WTC11 (cell line): ENCODE data around the gene VWF. TPM values are rescaled to one million over a fixed set of nuclear protein-coding genes. Genes with fewer than 3 reads are reported as not detected.

Experiments used
- ATAC-seq: fragments of 200-7000 bp; cut with Tn5 transposase; 2 replicates; pipeline ENCODE4 v1.10.0; 2021; ENCODE audit warnings: mild to moderate bottlenecking, moderate library complexity
- CTCF ChIA-PET: fragments of 300-600 bp; sonication (Branson Sonifier 250); formaldehyde crosslinking; loops from one replicate; lab custom pipeline; 2021; ENCODE audit warnings: antibody characterized with exemption; lab: Charles Lee
- POLR2A ChIA-PET: fragments of 350-600 bp; sonication (Branson Sonifier 250); formaldehyde crosslinking; loops from one replicate; lab custom pipeline; 2021; ENCODE audit warnings: antibody characterized with exemption; lab: Charles Lee
- DNase-seq: peaks from one replicate; pipeline ENCODE4 v3.0.0; 2021; ENCODE audit warnings: low spot score
- H3K27ac Mint-ChIP-seq: 2 replicates; pipeline ENCODE4 v1.8.0; 2021; ENCODE audit warnings: mixed read lengths
- H3K27me3 Mint-ChIP-seq: 2 replicates; pipeline ENCODE4 v1.8.0; 2021; ENCODE audit warnings: low read depth, mild to moderate bottlenecking, moderate library complexity, mixed read lengths
- H3K36me3 Mint-ChIP-seq: 2 replicates; pipeline ENCODE4 v1.8.0; 2021; ENCODE audit warnings: mixed read lengths
- H3K4me1 Mint-ChIP-seq: 2 replicates; pipeline ENCODE4 v1.8.0; 2022; ENCODE audit warnings: mixed read lengths
- H3K4me3 Mint-ChIP-seq: 2 replicates; pipeline ENCODE4 v1.8.0; 2021; ENCODE audit warnings: mild to moderate bottlenecking, moderate library complexity, mixed read lengths
- H3K9me3 Mint-ChIP-seq: 2 replicates; pipeline ENCODE4 v1.8.0; 2021; ENCODE audit warnings: mixed read lengths
- CREB1 ChIP-seq: sonication (generic); formaldehyde crosslinking; IDR thresholded peaks from 2 replicates; pipeline ENCODE4 v1.8.0; 2023; ENCODE audit warnings: mild to moderate bottlenecking, missing genetic modification reagents
- FOXP1 ChIP-seq: sonication (generic); formaldehyde crosslinking; IDR thresholded peaks from 2 replicates; pipeline ENCODE4 v1.8.0; 2022; ENCODE audit warnings: missing genetic modification reagents, mild to moderate bottlenecking, moderate library complexity, borderline replicate concordance
- GRHL2 ChIP-seq: fragments of 250-450 bp; sonication (Bioruptor Pico); IDR thresholded peaks from 2 replicates; pipeline ENCODE4 v1.8.0; 2022; ENCODE audit warnings: mild to moderate bottlenecking, moderate library complexity; ENCODE audit not compliant: insufficient replicate concordance, severe bottlenecking
- HMGA2 ChIP-seq: fragments of 250-450 bp; sonication (Bioruptor Pico); IDR thresholded peaks from 2 replicates; pipeline ENCODE4 v1.4.0; 2021; ENCODE audit warnings: mild to moderate bottlenecking, moderate library complexity
- IRF2 ChIP-seq: sonication (generic); formaldehyde crosslinking; IDR thresholded peaks from 2 replicates; pipeline ENCODE4 v1.8.0; 2022; ENCODE audit warnings: low read depth, missing genetic modification reagents, borderline replicate concordance
- NFATC4 ChIP-seq: fragments of 250-450 bp; sonication (Bioruptor Pico); IDR thresholded peaks from 2 replicates; pipeline ENCODE4 v1.9.0; 2021; ENCODE audit warnings: mild to moderate bottlenecking
- NR1H2 ChIP-seq: sonication (generic); formaldehyde crosslinking; IDR thresholded peaks from 2 replicates; pipeline ENCODE4 v1.9.0; 2021; ENCODE audit warnings: mild to moderate bottlenecking, moderate library complexity, missing genetic modification reagents
- NR2C2 ChIP-seq: sonication (generic); formaldehyde crosslinking; IDR thresholded peaks from 2 replicates; pipeline ENCODE4 v1.8.0; 2022; ENCODE audit warnings: mild to moderate bottlenecking, missing genetic modification reagents
- OVOL2 ChIP-seq: fragments of 250-450 bp; sonication (Bioruptor Pico); IDR thresholded peaks from 2 replicates; pipeline ENCODE4 v1.9.0; 2021; ENCODE audit warnings: mild to moderate bottlenecking, borderline replicate concordance
- RORB ChIP-seq: fragments of 250-450 bp; sonication (Bioruptor Pico); IDR thresholded peaks from 2 replicates; pipeline ENCODE4 v1.9.0; 2021; ENCODE audit warnings: mild to moderate bottlenecking
- SMAD4 ChIP-seq: sonication (generic); formaldehyde crosslinking; IDR thresholded peaks from 2 replicates; pipeline ENCODE4 v1.8.0; 2022; ENCODE audit warnings: mild to moderate bottlenecking, missing genetic modification reagents
- TP53 ChIP-seq: sonication (generic); formaldehyde crosslinking; IDR thresholded peaks from 2 replicates; pipeline ENCODE4 v1.8.1; 2023; ENCODE audit warnings: mild to moderate bottlenecking, missing genetic modification reagents
- ZNF317 ChIP-seq: sonication (generic); formaldehyde crosslinking; IDR thresholded peaks from 2 replicates; pipeline ENCODE4 v1.8.1; 2023; ENCODE audit warnings: low read depth, mild to moderate bottlenecking, moderate library complexity, missing genetic modification reagents, borderline replicate concordance
- total RNA-seq: library from RNA; stranded (reverse); gene quantifications from 3 replicates; pipeline ENCODE4 v1.2.3, GENCODE V29; 2021
- TF ChIP-seq, protein P1 (sequence below): fragments of 250-450 bp; sonication (Bioruptor Pico); IDR thresholded peaks from 2 replicates; pipeline ENCODE4 v1.9.0; 2021; ENCODE audit warnings: mild to moderate bottlenecking, borderline replicate concordance
- TF ChIP-seq, protein P2 (sequence below): sonication (generic); formaldehyde crosslinking; IDR thresholded peaks from 2 replicates; pipeline ENCODE4 v1.8.0; 2022; ENCODE audit warnings: mild to moderate bottlenecking, missing genetic modification reagents
- TF ChIP-seq, protein P3 (sequence below): sonication (generic); formaldehyde crosslinking; IDR thresholded peaks from 2 replicates; pipeline ENCODE4 v1.8.1; 2023; ENCODE audit warnings: mild to moderate bottlenecking, missing genetic modification reagents, moderate library complexity
- TF ChIP-seq, protein P4 (sequence below): sonication (generic); formaldehyde crosslinking; IDR thresholded peaks from 2 replicates; pipeline ENCODE4 v1.8.1; 2023; ENCODE audit warnings: mild to moderate bottlenecking, moderate library complexity, missing genetic modification reagents
- TF ChIP-seq, protein P5 (sequence below): sonication (generic); formaldehyde crosslinking; IDR thresholded peaks from 2 replicates; pipeline ENCODE4 v1.8.0; 2022; ENCODE audit warnings: mild to moderate bottlenecking, missing genetic modification reagents
- TF ChIP-seq, protein P6 (sequence below): sonication (generic); formaldehyde crosslinking; IDR thresholded peaks from 2 replicates; pipeline ENCODE4 v1.8.1; 2023; ENCODE audit warnings: mild to moderate bottlenecking, missing genetic modification reagents, moderate library complexity
- TF ChIP-seq, protein P7 (sequence below): sonication (generic); formaldehyde crosslinking; IDR thresholded peaks from 2 replicates; pipeline ENCODE4 v1.8.1; 2023; ENCODE audit warnings: mild to moderate bottlenecking, missing genetic modification reagents

Gene VWF
- total RNA-seq, 1 experiment from 2014 or later, result 0.48 TPM

DNA sequence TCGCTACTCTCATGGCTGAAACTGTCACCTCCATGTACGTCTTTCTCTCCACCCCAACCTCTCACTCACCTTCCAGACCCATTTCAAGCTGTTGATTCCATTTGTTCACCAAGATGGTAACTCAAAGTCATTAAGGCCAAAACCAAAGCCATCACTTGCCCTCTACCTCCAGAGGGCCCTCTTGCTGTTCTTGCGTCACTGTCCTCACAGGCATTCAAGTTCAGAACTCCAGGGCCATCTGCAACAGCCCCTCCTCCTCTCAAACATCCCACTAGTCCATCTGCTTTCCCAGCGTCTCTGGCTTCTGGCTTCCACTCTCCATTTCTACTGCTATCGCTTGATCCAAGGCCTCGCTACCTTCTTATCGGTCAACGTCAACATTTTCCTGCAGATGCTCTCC lies 74.5 kb downstream of the VWF start (continued):
- TF ChIP-seq, protein P1, sequence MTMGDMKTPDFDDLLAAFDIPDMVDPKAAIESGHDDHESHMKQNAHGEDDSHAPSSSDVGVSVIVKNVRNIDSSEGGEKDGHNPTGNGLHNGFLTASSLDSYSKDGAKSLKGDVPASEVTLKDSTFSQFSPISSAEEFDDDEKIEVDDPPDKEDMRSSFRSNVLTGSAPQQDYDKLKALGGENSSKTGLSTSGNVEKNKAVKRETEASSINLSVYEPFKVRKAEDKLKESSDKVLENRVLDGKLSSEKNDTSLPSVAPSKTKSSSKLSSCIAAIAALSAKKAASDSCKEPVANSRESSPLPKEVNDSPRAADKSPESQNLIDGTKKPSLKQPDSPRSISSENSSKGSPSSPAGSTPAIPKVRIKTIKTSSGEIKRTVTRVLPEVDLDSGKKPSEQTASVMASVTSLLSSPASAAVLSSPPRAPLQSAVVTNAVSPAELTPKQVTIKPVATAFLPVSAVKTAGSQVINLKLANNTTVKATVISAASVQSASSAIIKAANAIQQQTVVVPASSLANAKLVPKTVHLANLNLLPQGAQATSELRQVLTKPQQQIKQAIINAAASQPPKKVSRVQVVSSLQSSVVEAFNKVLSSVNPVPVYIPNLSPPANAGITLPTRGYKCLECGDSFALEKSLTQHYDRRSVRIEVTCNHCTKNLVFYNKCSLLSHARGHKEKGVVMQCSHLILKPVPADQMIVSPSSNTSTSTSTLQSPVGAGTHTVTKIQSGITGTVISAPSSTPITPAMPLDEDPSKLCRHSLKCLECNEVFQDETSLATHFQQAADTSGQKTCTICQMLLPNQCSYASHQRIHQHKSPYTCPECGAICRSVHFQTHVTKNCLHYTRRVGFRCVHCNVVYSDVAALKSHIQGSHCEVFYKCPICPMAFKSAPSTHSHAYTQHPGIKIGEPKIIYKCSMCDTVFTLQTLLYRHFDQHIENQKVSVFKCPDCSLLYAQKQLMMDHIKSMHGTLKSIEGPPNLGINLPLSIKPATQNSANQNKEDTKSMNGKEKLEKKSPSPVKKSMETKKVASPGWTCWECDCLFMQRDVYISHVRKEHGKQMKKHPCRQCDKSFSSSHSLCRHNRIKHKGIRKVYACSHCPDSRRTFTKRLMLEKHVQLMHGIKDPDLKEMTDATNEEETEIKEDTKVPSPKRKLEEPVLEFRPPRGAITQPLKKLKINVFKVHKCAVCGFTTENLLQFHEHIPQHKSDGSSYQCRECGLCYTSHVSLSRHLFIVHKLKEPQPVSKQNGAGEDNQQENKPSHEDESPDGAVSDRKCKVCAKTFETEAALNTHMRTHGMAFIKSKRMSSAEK (CRISPR knock-in tag), result no peak
- TF ChIP-seq TP53 (CRISPR knock-in tag), result no peak
- TF ChIP-seq SMAD4 (CRISPR knock-in tag), result no peak
- TF ChIP-seq, protein P2, sequence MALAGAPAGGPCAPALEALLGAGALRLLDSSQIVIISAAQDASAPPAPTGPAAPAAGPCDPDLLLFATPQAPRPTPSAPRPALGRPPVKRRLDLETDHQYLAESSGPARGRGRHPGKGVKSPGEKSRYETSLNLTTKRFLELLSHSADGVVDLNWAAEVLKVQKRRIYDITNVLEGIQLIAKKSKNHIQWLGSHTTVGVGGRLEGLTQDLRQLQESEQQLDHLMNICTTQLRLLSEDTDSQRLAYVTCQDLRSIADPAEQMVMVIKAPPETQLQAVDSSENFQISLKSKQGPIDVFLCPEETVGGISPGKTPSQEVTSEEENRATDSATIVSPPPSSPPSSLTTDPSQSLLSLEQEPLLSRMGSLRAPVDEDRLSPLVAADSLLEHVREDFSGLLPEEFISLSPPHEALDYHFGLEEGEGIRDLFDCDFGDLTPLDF (CRISPR knock-in tag), result no peak
- no peak for TF ChIP-seq HMGA2
- no peak for TF ChIP-seq ZNF317 (CRISPR knock-in tag)
- TF ChIP-seq GRHL2 (CRISPR knock-in tag), result no peak
- no peak for TF ChIP-seq NR1H2 (CRISPR knock-in tag)
- TF ChIP-seq, protein P3, sequence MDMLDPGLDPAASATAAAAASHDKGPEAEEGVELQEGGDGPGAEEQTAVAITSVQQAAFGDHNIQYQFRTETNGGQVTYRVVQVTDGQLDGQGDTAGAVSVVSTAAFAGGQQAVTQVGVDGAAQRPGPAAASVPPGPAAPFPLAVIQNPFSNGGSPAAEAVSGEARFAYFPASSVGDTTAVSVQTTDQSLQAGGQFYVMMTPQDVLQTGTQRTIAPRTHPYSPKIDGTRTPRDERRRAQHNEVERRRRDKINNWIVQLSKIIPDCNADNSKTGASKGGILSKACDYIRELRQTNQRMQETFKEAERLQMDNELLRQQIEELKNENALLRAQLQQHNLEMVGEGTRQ (CRISPR knock-in tag), result no peak
- TF ChIP-seq, all 79 proteins: peak for 0

DNA sequence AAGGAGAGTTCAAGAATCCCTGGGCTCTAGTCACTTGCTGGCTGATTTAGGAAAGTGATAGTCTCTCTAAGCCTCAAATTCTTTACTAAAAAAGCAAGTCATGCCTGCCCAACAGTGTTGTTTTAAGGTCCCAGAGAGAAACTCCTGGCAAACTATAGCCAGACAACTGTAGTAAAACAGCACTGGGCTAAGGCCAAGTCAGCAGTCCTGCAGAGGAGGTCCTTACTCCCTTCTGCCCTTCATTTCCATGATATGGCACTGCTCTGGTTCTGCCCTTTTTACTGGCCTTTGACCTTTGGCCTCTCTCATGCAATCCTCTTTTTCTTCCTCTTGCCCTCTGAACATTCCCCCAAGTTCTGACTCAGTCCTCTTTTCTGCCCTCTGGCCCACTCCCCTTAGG lies 74.9 kb downstream of the VWF start:
- H3K4me3 Mint-ChIP-seq, result no peak overlapping the region
- H3K27me3 Mint-ChIP-seq, result no peaks in the 10 kb centered on the region; the same call in 1 of the 2 replicates
- no peaks in the 10 kb centered on the region for H3K36me3 Mint-ChIP-seq
- H3K27ac Mint-ChIP-seq, result no peak overlapping the region
- no peaks in the 10 kb centered on the region for H3K9me3 Mint-ChIP-seq
- H3K4me1 Mint-ChIP-seq, result no peaks in the 10 kb centered on the region
- POLR2A ChIA-PET, result no interaction called here
- CTCF ChIA-PET, result interaction anchor here (0.6 kb wide), 1 partner anchor 234 kb away, joined by 3 read pairs; no protein-coding TSS in a partner anchor
- DNase-seq, result no peak
- no peak for TF ChIP-seq NFATC4
- ATAC-seq, result no peak

DNA sequence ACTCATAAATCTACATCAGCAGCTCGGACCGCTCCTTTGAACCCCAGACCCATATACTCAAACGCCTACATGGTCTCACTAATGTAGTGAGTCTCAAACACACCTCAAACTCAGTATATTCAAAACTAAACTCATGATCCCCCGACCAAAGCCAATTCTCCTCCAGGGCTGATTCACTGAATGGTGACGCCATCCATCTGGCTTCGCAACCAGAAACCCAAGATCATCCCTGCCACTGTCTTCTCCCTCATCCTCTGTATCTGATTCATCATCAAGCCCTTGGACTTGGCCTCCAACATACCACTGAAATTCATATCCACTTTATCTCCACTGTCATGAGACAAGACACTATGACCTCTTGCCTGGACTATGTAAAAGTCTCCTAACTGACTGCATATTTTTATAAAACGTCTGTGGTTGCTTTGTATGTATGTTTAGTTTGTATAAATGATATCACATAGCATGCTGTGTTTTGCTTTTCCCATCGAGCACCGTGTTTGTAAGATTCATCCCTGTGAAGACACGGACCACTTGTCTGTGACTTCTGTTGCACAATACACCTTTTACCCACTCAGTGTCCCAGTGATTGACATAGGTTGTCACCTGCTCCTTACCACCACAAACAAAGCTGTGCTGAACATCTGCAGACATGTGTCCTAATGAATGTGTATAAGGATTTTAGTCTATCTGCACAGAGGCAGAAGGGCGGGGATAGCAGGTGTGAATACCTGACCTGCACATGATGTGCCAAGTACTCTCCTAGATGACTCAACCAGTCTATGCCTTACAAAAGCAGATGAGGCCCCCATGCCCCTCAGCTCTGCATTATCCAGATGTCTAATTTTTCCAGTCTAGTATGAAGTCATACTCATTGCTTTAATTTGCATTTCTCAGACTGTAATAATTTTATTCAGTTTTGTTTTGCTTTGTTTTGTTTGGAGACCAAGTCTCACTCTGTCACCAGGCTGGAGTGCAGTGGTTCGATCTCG lies 76.9 kb downstream of the VWF start:
- Mint-ChIP-seq H3K27me3 (no peaks in the 10 kb centered on the region; the same call in 1 of the 2 replicates), H3K4me1 (no peaks in the 10 kb centered on the region), H3K27ac (no peak overlapping the region), H3K4me3 (no peak overlapping the region), H3K9me3 (no peaks in the 10 kb centered on the region), H3K36me3 (no peaks in the 10 kb centered on the region)
- POLR2A ChIA-PET, result no interaction called here
- ATAC-seq (no peak), DNase-seq (no peak)
- CTCF ChIA-PET, result interaction anchor here (1.2 to 1.8 kb wide), 5 partner anchors 9 to 237 kb away, joined by 3 to 11 read pairs (median 6); no protein-coding TSS in a partner anchor
- TF ChIP-seq RORB (no peak), IRF2 (CRISPR knock-in tag) (no peak), NR2C2 (CRISPR knock-in tag) (no peak), CREB1 (CRISPR knock-in tag) (no peak), SMAD4 (CRISPR knock-in tag) (no peak), FOXP1 (CRISPR knock-in tag) (no peak), OVOL2 (CRISPR knock-in tag) (no peak)
- TF ChIP-seq, protein P4, sequence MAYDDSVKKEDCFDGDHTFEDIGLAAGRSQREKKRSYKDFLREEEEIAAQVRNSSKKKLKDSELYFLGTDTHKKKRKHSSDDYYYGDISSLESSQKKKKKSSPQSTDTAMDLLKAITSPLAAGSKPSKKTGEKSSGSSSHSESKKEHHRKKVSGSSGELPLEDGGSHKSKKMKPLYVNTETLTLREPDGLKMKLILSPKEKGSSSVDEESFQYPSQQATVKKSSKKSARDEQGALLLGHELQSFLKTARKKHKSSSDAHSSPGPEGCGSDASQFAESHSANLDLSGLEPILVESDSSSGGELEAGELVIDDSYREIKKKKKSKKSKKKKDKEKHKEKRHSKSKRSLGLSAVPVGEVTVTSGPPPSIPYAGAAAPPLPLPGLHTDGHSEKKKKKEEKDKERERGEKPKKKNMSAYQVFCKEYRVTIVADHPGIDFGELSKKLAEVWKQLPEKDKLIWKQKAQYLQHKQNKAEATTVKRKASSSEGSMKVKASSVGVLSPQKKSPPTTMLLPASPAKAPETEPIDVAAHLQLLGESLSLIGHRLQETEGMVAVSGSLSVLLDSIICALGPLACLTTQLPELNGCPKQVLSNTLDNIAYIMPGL (CRISPR knock-in tag), result no peak
- TF ChIP-seq, protein P5, sequence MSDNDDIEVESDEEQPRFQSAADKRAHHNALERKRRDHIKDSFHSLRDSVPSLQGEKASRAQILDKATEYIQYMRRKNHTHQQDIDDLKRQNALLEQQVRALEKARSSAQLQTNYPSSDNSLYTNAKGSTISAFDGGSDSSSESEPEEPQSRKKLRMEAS (CRISPR knock-in tag), result no peak
- TF ChIP-seq, protein P6, sequence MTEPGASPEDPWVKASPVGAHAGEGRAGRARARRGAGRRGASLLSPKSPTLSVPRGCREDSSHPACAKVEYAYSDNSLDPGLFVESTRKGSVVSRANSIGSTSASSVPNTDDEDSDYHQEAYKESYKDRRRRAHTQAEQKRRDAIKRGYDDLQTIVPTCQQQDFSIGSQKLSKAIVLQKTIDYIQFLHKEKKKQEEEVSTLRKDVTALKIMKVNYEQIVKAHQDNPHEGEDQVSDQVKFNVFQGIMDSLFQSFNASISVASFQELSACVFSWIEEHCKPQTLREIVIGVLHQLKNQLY (CRISPR knock-in tag), result no peak
- TF ChIP-seq, protein P7, sequence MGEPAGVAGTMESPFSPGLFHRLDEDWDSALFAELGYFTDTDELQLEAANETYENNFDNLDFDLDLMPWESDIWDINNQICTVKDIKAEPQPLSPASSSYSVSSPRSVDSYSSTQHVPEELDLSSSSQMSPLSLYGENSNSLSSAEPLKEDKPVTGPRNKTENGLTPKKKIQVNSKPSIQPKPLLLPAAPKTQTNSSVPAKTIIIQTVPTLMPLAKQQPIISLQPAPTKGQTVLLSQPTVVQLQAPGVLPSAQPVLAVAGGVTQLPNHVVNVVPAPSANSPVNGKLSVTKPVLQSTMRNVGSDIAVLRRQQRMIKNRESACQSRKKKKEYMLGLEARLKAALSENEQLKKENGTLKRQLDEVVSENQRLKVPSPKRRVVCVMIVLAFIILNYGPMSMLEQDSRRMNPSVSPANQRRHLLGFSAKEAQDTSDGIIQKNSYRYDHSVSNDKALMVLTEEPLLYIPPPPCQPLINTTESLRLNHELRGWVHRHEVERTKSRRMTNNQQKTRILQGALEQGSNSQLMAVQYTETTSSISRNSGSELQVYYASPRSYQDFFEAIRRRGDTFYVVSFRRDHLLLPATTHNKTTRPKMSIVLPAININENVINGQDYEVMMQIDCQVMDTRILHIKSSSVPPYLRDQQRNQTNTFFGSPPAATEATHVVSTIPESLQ, result no peak
